Liver (tissue), 9 donors: Measurements from ENCODE around the gene NOP16. TPM values are rescaled to one million over a fixed set of nuclear protein-coding genes. Genes with fewer than 3 reads are reported as not detected.
A peak's percentile ranks its signal among the peaks of the same experiment; 100 is the strongest.

Source experiments
- DNase-seq: peaks from one replicate; pipeline ENCODE4 v3.0.0-alpha.2; 2017; ENCODE audit warnings: low spot score
- H3K27ac ChIP-seq, 2 donors: one replicate each; pipeline ENCODE4 v1.7.0; 2013; ENCODE audit warnings: inconsistent platforms in 2 of 2, low read length in 2 of 2, control low read depth in 1 of 2, low read depth in 1 of 2, mild to moderate bottlenecking in 1 of 2
- H3K27me3 ChIP-seq, 4 donors: one replicate each; pipeline versions ENCODE4 v1.6.1 to v1.7.0; 2013; ENCODE audit warnings: low read length in 3 of 4, inconsistent platforms in 1 of 4, mild to moderate bottlenecking in 1 of 4, moderate library complexity in 1 of 4; ENCODE audit not compliant: control insufficient read depth in 4 of 4, insufficient read depth in 4 of 4
- H3K36me3 ChIP-seq, 4 donors: one replicate each; pipeline versions ENCODE4 v1.6.1 to v1.7.0; 2013; ENCODE audit warnings: low read length in 3 of 4, mild to moderate bottlenecking in 3 of 4, low read depth in 1 of 4, moderate library complexity in 1 of 4; ENCODE audit not compliant: control insufficient read depth in 4 of 4, insufficient read depth in 3 of 4
- H3K4me1 ChIP-seq, 4 donors: one replicate each; pipeline versions ENCODE4 v1.6.1 to v1.7.0; 2013; ENCODE audit warnings: low read length in 3 of 4, mild to moderate bottlenecking in 3 of 4, moderate library complexity in 1 of 4; ENCODE audit not compliant: control insufficient read depth in 4 of 4, insufficient read depth in 4 of 4
- H3K4me3 ChIP-seq, 3 donors: one replicate each; pipeline versions ENCODE4 v1.6.1 to v1.7.0; 2013; ENCODE audit warnings: low read length in 3 of 3, control low read depth in 1 of 3, low read depth in 1 of 3, mild to moderate bottlenecking in 1 of 3
- H3K9ac ChIP-seq, 2 donors: one replicate each; pipeline ENCODE4 v1.7.0; 2013; ENCODE audit warnings: low read length in 2 of 2, mild to moderate bottlenecking in 2 of 2, moderate library complexity in 2 of 2, control low read depth in 1 of 2, low read depth in 1 of 2
- H3K9me3 ChIP-seq, 4 donors: one replicate each; pipeline versions ENCODE4 v1.6.1 to v1.7.0; 2013; ENCODE audit warnings: low read length in 3 of 4; ENCODE audit not compliant: control insufficient read depth in 4 of 4
- ATF3 ChIP-seq: IDR thresholded peaks from 2 replicates; pipeline ENCODE4 v1.6.1; 2016; ENCODE audit warnings: antibody characterized with exemption
- CTCF ChIP-seq: fragments of 150-350 bp; IDR thresholded peaks from 2 replicates; pipeline ENCODE4 v1.5.1; 2017; ENCODE audit warnings: improper control_type of control experiment, low read depth, low read length; ENCODE audit not compliant: missing input control
- EGR1 ChIP-seq, 2 donors: IDR thresholded peaks; 2 replicates each; pipeline ENCODE4 v1.6.1; 2016 to 2018; ENCODE audit warnings: antibody characterized with exemption in 2 of 2, low read depth in 2 of 2
- FOXA1 ChIP-seq: IDR thresholded peaks from 2 replicates; pipeline ENCODE4 v1.6.1; 2016; ENCODE audit warnings: antibody characterized with exemption
- FOXA2 ChIP-seq: IDR thresholded peaks from 2 replicates; pipeline ENCODE4 v1.6.1; 2016; ENCODE audit warnings: antibody characterized with exemption
- GABPA ChIP-seq, 2 donors: IDR thresholded peaks in 1 of 2; conservative IDR thresholded peaks in 1 of 2; 2 replicates each; pipeline ENCODE4 v1.6.1; 2016; ENCODE audit warnings: antibody characterized with exemption in 2 of 2, mild to moderate bottlenecking in 1 of 2, moderate library complexity in 1 of 2
- HNF4A ChIP-seq, 2 donors: conservative IDR thresholded peaks; 2 replicates each; pipeline ENCODE4 v1.6.1; 2016; ENCODE audit warnings: antibody characterized with exemption in 2 of 2, mild to moderate bottlenecking in 2 of 2
- HNF4G ChIP-seq: IDR thresholded peaks from 2 replicates; pipeline ENCODE4 v1.6.1; 2016; ENCODE audit warnings: antibody characterized with exemption
- JUND ChIP-seq, 2 donors: IDR thresholded peaks; 2 replicates each; pipeline ENCODE4 v1.6.1; 2016; ENCODE audit warnings: antibody characterized with exemption in 2 of 2
- MAX ChIP-seq: IDR thresholded peaks from 2 replicates; pipeline ENCODE4 v1.6.1; 2016; ENCODE audit warnings: antibody characterized with exemption
- NR2F2 ChIP-seq: IDR thresholded peaks from 2 replicates; pipeline ENCODE4 v1.6.1; 2016; ENCODE audit warnings: antibody characterized with exemption
- RAD21 ChIP-seq, 2 donors: IDR thresholded peaks; 2 replicates each; pipeline ENCODE4 v1.6.1; 2016; ENCODE audit warnings: antibody characterized with exemption in 2 of 2, mild to moderate bottlenecking in 2 of 2
- REST ChIP-seq: IDR thresholded peaks from 2 replicates; pipeline ENCODE4 v1.6.1; 2016; ENCODE audit warnings: antibody characterized with exemption, mild to moderate bottlenecking
- RXRA ChIP-seq, 2 donors: IDR thresholded peaks; 2 replicates each; pipeline ENCODE4 v1.6.1; 2017 to 2018; ENCODE audit warnings: antibody characterized with exemption in 2 of 2, mild to moderate bottlenecking in 1 of 2
- SP1 ChIP-seq: IDR thresholded peaks from 2 replicates; pipeline ENCODE4 v1.6.1; 2018; ENCODE audit warnings: antibody characterized with exemption, mild to moderate bottlenecking
- TAF1 ChIP-seq: conservative IDR thresholded peaks from 2 replicates; pipeline ENCODE4 v1.6.1; 2016; ENCODE audit warnings: antibody characterized with exemption, mild to moderate bottlenecking
- YY1 ChIP-seq: IDR thresholded peaks from 2 replicates; pipeline ENCODE4 v1.6.1; 2016; ENCODE audit warnings: antibody characterized with exemption, mild to moderate bottlenecking
- ZBTB33 ChIP-seq: IDR thresholded peaks from 2 replicates; pipeline ENCODE4 v1.6.1; 2016; ENCODE audit warnings: antibody characterized with exemption
- WGBS: extraction: QIAGEN DNeasy Blood & Tissue Kit; methylation state at CpG from one replicate; pipeline ENCODE4 v1.1.7; 2013; 5-methylcytosine and 5-hydroxymethylcytosine counted together
- polyA plus RNA-seq, 2 donors: library from polyadenylated mRNA; stranded (reverse) in 1 of 2; unstranded in 1 of 2; fragments of 200-250 nt in 1 of 2; fragments of >200 nt in 1 of 2; fragmentation: Nextera tagmentation in 1 of 2; extraction: Ambion mirVana in 1 of 2; gene quantifications; one replicate each; pipeline versions ENCODE4 v1.2.1 to v1.2.3, GENCODE V29; 2013 to 2015
- total RNA-seq, 2 donors: library from RNA; depleted of rRNA; stranded (reverse); fragments of >200 nt; gene quantifications; one replicate each; pipeline ENCODE4 v1.2.3, GENCODE V29; 2014
- donor health status: healthy.
- donor health status: healthy.
- donor health status: healthy.
- donor health status: healthy.
- donor health status: healthy.

The NOP16 gene
- total and polyA plus RNA-seq, 4 donors = 6.1 to 41.2 (median 17.2) TPM

GRCh38 chr5:176389135-176390123, 1.0 kb upstream of the NOP16 start:
- peaks cover 5 to 23% (median 13%) of the 10 kb centered on the region in 4 donors for H3K36me3 ChIP-seq
- no peaks in the 10 kb centered on the region for H3K27me3 ChIP-seq
- peak overlapping the region; percentile 73 to 88 (median 86) for H3K4me3 ChIP-seq
- 22% methylated on average over 41 of the region's 41 CpGs for WGBS
- TF ChIP-seq NR2F2 (no peak), REST (no peak), RAD21 (IDR thresholded peaks at IDR 0.05) (peak in 1 of 2 donors; percentile 39), EGR1 (IDR thresholded peaks at IDR 0.05; ENCODE audit: low read depth in 2 of 2) (no peak), MAX (no peak), YY1 (peak; percentile 91), JUND (IDR thresholded peaks at IDR 0.05) (peak in 1 of 2 donors; percentile 12), HNF4G (no peak), FOXA1 (no peak), CTCF (no peak), RXRA (IDR thresholded peaks at IDR 0.05) (peak in 1 of 2 donors; percentile 25), ZBTB33 (no peak), GABPA (IDR thresholded peaks at IDR 0.05 in 1 of 2, conservative IDR thresholded peaks at IDR 0.05 in 1 of 2) (no peak), ATF3 (no peak), HNF4A (conservative IDR thresholded peaks at IDR 0.05) (peak; percentile 5 to 60), TAF1 (peak; percentile 63), SP1 (peak; percentile 6), FOXA2 (no peak)
- H3K9ac ChIP-seq = peak overlapping the region; percentile 84 to 89
- peak overlapping the region; percentile 90 to 94 for H3K27ac ChIP-seq
- H3K9me3 ChIP-seq = no peaks in the 10 kb centered on the region
- peaks cover 5 to 26% (median 16%) of the 10 kb centered on the region in 4 donors for H3K4me1 ChIP-seq
- no peak for DNase-seq
